Thymus (tissue), 11 donors: ENCODE measurements around the gene CRIP1. TPM values are rescaled to one million over a fixed set of nuclear protein-coding genes. Genes with fewer than 3 reads are reported as not detected.

Experiments
- DNase-seq, 9 donors: peaks; one replicate each; pipeline ENCODE4 v3.0.0-alpha.2; 2013; ENCODE audit warnings: low spot score in 9 of 9, low read depth in 6 of 9, missing footprints in 1 of 9
- H3K27ac ChIP-seq, 2 donors: one replicate each; pipeline ENCODE4 v1.5.1; 2013; ENCODE audit warnings: control low read depth in 1 of 2, low read depth in 1 of 2, low read length in 1 of 2, mild to moderate bottlenecking in 1 of 2, moderate library complexity in 1 of 2
- H3K27me3 ChIP-seq, 2 donors: one replicate each; pipeline ENCODE4 v1.5.1; 2013; ENCODE audit warnings: low read length in 1 of 2; ENCODE audit not compliant: control insufficient read depth in 2 of 2, insufficient read depth in 1 of 2
- H3K36me3 ChIP-seq, 2 donors: one replicate each; pipeline ENCODE4 v1.5.1; 2013; ENCODE audit warnings: low read length in 1 of 2, mild to moderate bottlenecking in 1 of 2, moderate library complexity in 1 of 2; ENCODE audit not compliant: control insufficient read depth in 2 of 2, insufficient read depth in 2 of 2
- H3K4me1 ChIP-seq, 2 donors: one replicate each; pipeline ENCODE4 v1.5.1; 2013; ENCODE audit warnings: low read length in 2 of 2; ENCODE audit not compliant: control insufficient read depth in 2 of 2, insufficient read depth in 2 of 2
- H3K4me3 ChIP-seq, 2 donors: one replicate each; pipeline ENCODE4 v1.5.1; 2013; ENCODE audit warnings: low read length in 2 of 2, control low read depth in 1 of 2, mild to moderate bottlenecking in 1 of 2
- H3K9me3 ChIP-seq, 2 donors: one replicate each; pipeline ENCODE4 v1.5.1; 2013; ENCODE audit warnings: low read length in 1 of 2, mild to moderate bottlenecking in 1 of 2; ENCODE audit not compliant: control insufficient read depth in 2 of 2, insufficient read depth in 1 of 2
- WGBS: extraction: QIAGEN DNeasy Blood & Tissue Kit; methylation state at CpG from one replicate; pipeline ENCODE4 v1.1.7; 2013; 5-methylcytosine and 5-hydroxymethylcytosine counted together
- polyA plus RNA-seq: library from polyadenylated mRNA; stranded (reverse); fragments of 200-250 nt; gene quantifications from one replicate; pipeline ENCODE4 v1.2.3, GENCODE V29; 2013
- total RNA-seq: library from RNA; stranded (reverse); fragments of 120-200 nt; gene quantifications from one replicate; pipeline ENCODE4 v1.2.4, GENCODE V29; 2013
- donor health status: healthy.

The CRIP1 gene
- total and polyA plus RNA-seq, 2 donors: 108 to 471 TPM

- Histone ChIP-seq H3K4me3 (peak overlapping the region; percentile 57 to 65), H3K4me1 (peaks cover 24 to 55% of the 10 kb centered on the region in 2 donors), H3K27me3 (peaks cover 17 to 42% of the 10 kb centered on the region in 2 donors), H3K36me3 (peaks cover 0 to 10% of the 10 kb centered on the region in 2 donors), H3K9me3 (no peaks in the 10 kb centered on the region), H3K27ac (peak overlapping the region; percentile 96 to 98)
- WGBS: 88% methylated on average over 20 of the region's 20 CpGs
- DNase-seq: no peak
These were observed 2.3 kb downstream of the CRIP1 start for GRCh38 chr14:105488781-105489541.

GRCh38 chr14:105489542-105490266, 3.0 kb downstream of the CRIP1 start:
- H3K36me3 ChIP-seq: peaks cover 2 to 16% of the 10 kb centered on the region in 2 donors
- 2% methylated on average over 43 of the region's 44 CpGs for WGBS
- peak; percentile 86 to 98 (median 93) for DNase-seq
- peak overlapping the region; percentile 96 to 98 for H3K27ac ChIP-seq
- no peaks in the 10 kb centered on the region for H3K9me3 ChIP-seq
- H3K4me3 ChIP-seq: peak overlapping the region; percentile 57 to 65
- peaks cover 17 to 34% of the 10 kb centered on the region in 2 donors for H3K27me3 ChIP-seq
- peaks cover 23 to 48% of the 10 kb centered on the region in 2 donors for H3K4me1 ChIP-seq

GRCh38 chr14:105490267-105490571, 3.5 kb downstream of the CRIP1 start:
- peak in 2 of 9 donors; percentile 43 to 58 for DNase-seq
- Histone ChIP-seq H3K9me3 (no peaks in the 10 kb centered on the region), H3K36me3 (peaks cover 2 to 17% of the 10 kb centered on the region in 2 donors), H3K4me3 (peak overlapping the region; percentile 57 to 65), H3K27ac (peak overlapping the region; percentile 96 to 98), H3K4me1 (peaks cover 21 to 48% of the 10 kb centered on the region in 2 donors), H3K27me3 (peaks cover 16 to 29% of the 10 kb centered on the region in 2 donors)
- WGBS: under 1% methylated on average over 33 of the region's 33 CpGs

DNA sequence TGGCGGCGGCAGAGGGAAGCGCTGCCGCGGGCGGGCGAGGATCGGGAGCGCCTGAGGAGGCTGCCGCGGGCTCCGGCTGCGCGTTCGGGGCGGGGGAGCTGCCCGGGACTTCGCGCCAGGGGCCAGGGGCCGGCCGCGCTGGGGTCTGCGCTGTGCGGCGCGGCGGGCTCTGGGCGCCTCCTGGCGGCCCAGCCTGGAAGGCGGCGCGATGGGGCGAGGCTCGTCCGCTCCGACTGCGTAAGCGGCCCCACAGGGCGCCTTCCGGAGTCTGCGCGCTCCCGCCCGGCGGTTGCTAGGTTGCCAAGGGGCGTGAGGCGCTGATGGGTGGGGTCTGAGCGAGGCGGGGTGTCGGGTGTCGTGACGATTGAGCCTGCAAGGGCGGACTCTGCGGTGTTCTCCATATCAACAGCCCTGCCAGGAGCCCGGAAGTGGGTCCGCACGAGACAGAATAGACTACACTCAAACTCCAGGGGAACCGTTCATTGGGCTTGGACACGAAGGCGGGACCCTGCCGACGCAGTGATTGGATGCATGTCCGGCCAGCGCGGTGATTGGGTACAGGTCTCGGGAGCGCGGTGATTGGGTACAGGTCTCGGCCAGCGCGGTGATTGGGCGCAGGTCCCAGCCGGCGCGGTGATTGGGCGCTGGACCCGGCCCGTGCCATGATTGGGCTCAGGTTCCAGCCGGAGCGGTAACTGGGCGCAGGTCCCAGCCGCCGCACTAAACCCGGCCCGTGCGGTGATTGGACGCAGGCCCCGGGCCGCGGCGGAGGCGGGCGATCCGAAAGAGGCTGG, 4.1 kb downstream of the CRIP1 start, which contains the start of gene TEDC1:
TEDC1 (plus strand) TSS at position 675 of the 794 bp plus-strand sequence. CDS start 130 bp downstream, outside the sequence.
- WGBS: under 1% methylated on average over 94 of the region's 94 CpGs
- peak within 1 kb of the TSS; percentile 57 to 65 for H3K4me3 ChIP-seq
- no peaks in the 10 kb centered on the region for H3K9me3 ChIP-seq
- H3K27ac ChIP-seq: peak within 1 kb of the TSS; percentile 96 to 98
- H3K27me3 ChIP-seq: peaks cover 15 to 24% of the 10 kb centered on the region in 2 donors
- H3K36me3 ChIP-seq: peaks cover 5 to 17% of the 10 kb centered on the region in 2 donors
- DNase-seq: peak; percentile 93 to 100 (median 99)
- H3K4me1 ChIP-seq: peaks cover 21 to 45% of the 10 kb centered on the region in 2 donors

DNA sequence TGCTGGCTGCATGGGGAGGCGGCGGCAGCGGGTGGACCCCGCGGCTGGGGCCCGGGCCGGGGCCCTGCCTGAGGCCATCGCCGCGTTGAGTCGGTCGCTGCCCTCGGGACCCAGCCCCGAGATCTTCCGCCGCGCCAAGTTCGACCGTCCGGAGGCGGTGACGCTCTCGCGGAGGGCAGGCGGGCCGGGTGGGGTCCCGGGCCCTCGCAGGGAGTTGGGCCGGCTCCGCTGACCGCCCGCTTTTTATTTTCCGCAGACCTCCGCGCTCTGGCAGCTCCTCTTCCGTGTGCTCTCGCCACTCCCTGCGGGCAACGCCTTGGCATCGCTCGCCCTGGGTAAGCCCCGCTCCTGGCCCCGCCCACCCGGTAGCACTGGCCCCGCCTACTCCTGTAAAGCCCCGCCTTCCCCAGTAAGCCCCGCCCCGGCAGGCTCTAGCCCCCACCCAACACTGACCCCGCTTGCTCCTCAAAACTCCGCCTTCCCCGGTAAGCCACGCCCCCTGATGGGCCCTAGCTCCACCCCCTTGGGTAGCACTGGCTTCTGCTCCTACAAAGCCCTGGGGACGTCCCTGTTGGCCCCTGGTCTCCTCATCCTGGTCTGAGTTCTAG, 4.8 kb downstream of the CRIP1 start:
- peaks cover 8 to 17% of the 10 kb centered on the region in 2 donors for H3K27me3 ChIP-seq
- peak overlapping the region; percentile 85 to 92 for H3K27ac ChIP-seq
- no peaks in the 10 kb centered on the region for H3K9me3 ChIP-seq
- peak overlapping the region; percentile 54 to 65 for H3K4me3 ChIP-seq
- peaks cover 21 to 38% of the 10 kb centered on the region in 2 donors for H3K4me1 ChIP-seq
- H3K36me3 ChIP-seq: peaks cover 5 to 17% of the 10 kb centered on the region in 2 donors
- DNase-seq: peak in 4 of 9 donors; percentile 50 to 71 (median 60)
- WGBS: 2% methylated on average over 53 of the region's 53 CpGs

DNA sequence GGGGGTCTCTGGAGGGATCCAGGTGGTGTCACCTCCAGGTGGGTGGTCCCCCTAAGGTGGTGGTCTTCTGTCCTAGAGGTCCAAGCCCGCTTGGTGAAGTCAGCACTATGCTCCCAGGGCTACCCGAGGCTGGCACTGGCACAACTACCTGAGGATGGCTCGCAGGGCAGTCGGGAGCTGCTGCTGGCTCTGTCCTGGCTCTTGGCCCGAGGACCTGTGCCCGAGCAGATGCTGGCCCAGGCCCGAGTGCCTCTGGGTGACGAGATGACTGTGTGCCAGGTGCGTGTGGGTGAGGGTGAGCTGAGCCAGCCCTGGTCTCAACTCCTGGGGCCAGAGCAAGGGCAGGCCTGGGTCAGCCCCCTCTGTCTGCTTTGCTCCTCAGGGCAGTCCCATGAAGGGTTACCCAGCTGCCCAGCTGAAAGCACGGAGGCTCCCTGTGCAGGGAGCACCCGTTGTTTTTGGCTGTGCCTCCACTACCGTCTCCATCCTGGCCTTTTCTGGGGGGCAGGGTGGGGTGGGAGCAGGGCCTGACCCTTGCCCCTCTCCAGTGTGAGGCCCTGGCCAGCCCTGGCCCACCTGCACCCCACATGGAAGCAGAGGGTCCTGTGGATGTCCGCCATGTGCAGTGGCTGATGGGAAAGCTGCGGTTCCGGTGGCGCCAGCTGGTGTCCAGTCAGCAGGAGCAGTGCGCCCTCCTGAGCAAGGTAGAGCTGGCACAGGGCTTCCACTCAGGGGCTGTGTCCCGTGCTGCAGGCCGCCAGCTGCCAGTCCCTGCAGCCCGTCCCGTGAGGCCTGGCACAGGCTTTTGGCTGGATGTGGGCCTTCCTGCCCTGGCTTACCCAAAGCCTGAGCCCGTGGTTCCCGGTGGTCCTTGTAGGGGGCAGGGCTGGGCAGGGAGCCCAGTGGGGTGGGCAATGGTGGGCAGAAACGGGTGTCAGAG, 5.6 kb downstream of the CRIP1 start:
- 97% methylated on average over 24 of the region's 24 CpGs for WGBS
- peaks cover 21 to 29% of the 10 kb centered on the region in 2 donors for H3K4me1 ChIP-seq
- peaks cover 5 to 21% of the 10 kb centered on the region in 2 donors for H3K36me3 ChIP-seq
- no peak overlapping the region for H3K27ac ChIP-seq
- DNase-seq: no peak
- H3K27me3 ChIP-seq: peaks cover 1 to 9% of the 10 kb centered on the region in 2 donors
- peak overlapping the region in 1 of 2 donors; percentile 54 for H3K4me3 ChIP-seq
- H3K9me3 ChIP-seq: no peaks in the 10 kb centered on the region

GRCh38 chr14:105492971-105493871, 6.5 kb downstream of the CRIP1 start:
- WGBS: 96% methylated on average over 20 of the region's 20 CpGs

More at GRCh38 chr14:105492971-105493871, 6.5 kb downstream of the CRIP1 start:
- Histone ChIP-seq H3K4me1 (peaks cover 17 to 21% of the 10 kb centered on the region in 2 donors), H3K9me3 (no peaks in the 10 kb centered on the region), H3K27ac (no peak overlapping the region), H3K4me3 (no peak overlapping the region), H3K27me3 (no peaks in the 10 kb centered on the region), H3K36me3 (peaks cover 5 to 28% of the 10 kb centered on the region in 2 donors)
- DNase-seq: no peak
